CD1c-positive myeloid dendritic cell (primary cell): ENCODE results near the gene RPL36.

Source experiments
- DNase-seq: peaks from one replicate; pipeline ENCODE4 v3.0.0-alpha.2; 2016; ENCODE audit errors: extremely low spot score

The RPL36 gene

GRCh38 chr19:5690125-5690954, at the start of gene RPL36:
Gene RPL36 (plus strand): TSS chr19:5690295. CDS start chr19:5690508, 213 bp downstream.
- peak; percentile 99 for DNase-seq

GRCh38 chr19:5641171-5641570, 48.9 kb upstream of the RPL36 start:
- DNase-seq: no peak

DNA sequence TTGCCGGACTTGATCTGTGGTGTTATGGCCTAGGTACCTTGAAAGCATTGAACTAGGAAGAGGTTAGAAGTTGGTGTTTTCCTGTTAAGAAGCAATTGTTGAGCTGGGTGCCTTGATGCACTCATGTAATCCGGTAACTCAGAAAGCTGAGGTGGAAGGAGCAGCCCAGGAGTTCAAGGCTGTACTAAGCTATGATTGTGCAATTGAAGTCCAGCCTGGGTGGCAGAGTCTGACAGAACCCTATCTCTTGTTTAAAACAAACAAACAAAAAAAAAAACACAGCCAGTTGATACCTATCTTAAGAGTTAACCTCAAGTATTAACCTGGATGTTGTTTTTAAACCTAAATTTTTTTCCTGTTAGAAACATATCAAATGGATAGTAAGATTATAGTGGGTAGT, 47.9 kb upstream of the RPL36 start:
- DNase-seq: no peak

DNA sequence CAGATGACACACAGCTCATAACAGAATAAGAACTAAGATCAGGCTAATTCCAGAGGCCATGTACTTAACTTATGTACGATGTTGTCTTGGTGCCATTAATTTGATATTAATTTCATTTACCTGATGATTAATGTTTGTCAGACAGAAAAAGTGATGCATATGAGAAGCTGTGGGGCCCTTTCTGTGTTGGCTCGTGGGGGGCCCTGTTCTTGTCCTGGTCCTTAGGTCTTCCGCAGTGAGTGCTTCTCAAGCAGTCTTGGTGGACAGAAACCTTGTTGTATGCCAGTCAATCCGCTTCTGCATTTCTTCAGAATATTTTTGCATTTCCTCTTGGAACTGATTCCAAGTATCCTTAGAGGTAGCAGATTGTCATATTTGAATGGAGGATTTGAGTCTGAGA, 47.0 kb upstream of the RPL36 start:
- no peak for DNase-seq

DNA sequence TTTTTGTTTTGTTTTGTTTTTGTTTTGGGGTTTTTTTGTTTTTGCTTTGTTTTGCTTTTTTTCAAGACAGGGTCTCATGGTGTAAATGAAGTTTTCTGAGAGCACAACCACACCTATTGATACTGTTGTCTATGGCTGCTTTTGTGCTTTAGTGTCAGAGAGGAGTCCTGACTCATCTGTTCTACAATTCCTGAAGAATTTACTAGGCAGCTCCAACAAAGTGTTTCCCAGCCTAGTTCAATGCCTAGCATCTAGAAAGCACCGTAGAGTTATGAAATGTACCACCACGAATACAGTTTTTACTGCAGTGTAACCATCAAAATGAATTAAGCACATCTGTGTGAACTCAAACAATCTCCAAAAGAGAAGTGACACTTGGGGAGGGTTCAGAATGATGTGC, 46.1 kb upstream of the RPL36 start:
- DNase-seq: no peak

DNA sequence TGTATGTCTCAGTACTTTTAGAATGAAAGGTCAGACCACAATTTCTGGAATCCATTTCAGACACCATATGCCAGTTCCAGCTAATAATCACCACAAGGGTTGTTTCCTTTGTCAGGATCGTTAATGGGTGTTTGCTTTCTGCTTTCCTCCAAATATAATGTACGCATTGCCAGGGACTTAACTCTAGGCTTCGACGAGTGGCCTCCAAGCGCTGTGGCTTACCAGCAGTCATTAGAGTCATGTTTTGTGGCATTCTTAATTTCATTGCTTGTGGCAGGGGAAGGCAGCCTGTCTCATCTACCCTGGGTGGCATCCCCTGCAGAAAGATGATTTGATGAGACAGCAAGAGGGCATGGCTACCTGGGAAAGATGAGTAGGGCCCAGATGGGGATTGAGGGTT, 44.7 kb upstream of the RPL36 start:
- no peak for DNase-seq

- no peak for DNase-seq
These were observed 43.4 kb upstream of the RPL36 start for GRCh38 chr19:5646703-5647102.

DNA sequence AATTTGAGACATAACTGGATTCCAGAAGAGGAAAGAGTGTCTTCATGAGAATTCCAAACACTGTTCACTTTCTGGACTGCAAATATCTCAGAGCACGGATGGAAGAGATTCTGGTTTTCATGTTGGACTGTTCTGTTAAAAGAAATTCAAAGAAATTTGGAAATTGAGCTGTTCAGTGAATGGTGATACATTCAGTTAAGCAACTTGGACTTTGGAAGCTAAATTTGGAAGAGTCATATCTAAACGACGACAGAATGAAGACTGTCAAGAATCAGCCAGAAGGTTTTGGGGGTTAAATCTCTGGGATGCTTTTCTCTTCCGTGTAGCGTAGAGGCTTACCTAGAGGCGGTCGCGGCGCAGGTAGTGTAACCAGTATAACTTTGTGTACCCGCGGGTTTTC, 41.6 kb upstream of the RPL36 start:
- no peak for DNase-seq

DNA sequence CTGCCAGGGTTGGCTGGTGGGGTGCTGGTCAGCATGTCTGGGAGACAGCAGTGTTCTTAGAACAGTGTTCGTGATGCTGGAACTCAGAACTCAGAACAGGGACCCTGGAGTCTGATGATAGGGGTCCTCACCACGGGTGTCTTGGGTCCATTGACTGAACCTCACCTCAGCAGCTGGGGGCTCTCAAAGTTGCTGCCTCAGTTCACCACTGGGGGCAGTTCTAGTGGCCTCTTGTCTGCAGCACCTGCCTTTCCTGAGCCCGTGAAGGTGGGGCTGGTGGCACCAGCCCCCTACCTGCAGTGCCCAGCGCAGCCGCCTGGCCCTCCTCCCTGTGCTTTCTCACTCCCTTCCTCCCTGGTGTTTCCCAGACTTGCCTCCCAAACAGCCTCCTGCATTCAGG, 38.7 kb upstream of the RPL36 start:
- DNase-seq: no peak

GRCh38 chr19:5652261-5652660, 37.8 kb upstream of the RPL36 start:
- no peak for DNase-seq

DNA sequence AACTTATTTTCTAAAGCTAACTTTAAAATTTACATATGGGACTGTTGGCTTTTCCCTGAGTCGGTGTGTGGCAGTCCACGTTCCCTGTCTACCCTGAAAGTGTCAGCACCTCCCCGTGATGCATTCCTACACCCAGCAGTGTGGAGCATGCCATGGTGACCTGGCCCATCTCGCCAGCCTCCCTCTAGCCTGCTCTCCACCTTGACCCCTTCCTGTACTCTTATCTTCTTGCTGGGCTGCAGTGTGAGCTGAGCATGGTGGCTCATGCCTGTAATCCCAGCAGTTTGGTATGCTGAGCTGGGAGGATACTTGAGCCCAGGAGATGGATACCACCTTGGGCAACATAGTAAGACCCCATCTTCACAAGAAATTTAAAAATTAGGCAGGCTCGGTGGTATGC, 35.2 kb upstream of the RPL36 start:
- no peak for DNase-seq

DNA sequence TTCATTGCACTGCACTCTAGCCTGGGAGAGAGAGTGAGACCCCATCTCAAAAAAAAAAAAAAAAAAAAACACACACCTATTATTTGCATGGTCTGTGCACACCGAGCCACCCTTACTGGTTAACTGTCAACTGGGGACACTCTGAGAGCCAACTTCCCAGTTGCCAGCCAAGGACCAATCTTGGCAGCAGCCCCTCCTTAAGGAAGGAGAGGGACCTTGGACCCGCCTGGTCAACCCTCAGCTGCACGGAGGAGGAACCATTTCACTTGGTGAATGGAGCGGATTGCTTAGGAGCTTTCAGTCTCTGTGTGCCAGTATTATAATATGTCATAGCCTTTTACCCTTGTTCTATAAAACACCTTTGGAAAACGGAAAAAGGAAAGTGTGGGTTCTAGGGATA, 34.7 kb upstream of the RPL36 start:
- no peak for DNase-seq

GRCh38 chr19:5661483-5661882, 28.6 kb upstream of the RPL36 start:
- DNase-seq: no peak

- no peak for DNase-seq
These were observed 26.2 kb upstream of the RPL36 start for GRCh38 chr19:5663904-5664303.

- DNase-seq: no peak
These were observed 25.6 kb upstream of the RPL36 start for GRCh38 chr19:5664515-5664914.

DNA sequence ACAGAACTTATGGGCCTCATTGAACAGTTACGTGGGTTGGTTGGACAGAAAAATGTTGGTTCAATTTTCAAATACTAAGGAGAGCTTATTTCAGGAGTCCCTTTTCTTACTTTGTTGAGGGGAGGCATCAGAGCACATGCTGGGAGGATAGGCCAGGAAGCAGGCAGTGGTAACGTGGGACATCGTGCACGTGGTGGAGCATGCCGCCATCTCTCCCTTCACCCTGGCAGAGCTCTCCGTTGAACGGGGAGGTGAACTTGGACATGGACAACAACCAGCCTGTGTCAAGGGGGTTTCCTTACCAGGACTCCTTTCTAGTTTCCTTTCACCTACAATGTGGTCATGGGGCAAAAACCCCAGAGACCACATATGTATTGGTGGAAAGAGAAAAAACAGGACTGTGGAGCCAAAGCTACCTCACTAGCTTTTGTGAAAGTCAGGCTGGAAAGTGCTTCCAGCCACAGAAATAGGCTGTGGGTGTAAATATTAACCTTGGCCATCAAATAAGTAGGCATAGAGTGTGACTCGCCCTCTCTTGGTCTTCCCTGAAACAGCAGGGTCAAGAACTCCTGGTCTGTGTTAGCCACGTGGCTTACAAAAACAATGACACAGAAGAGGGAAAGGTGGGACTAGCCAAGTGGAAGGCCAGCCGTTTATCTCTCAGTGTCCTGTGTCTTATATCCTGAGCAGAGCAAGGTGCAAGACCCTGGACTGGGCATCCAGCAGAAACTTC, 24.1 kb upstream of the RPL36 start:
- DNase-seq: no peak

DNA sequence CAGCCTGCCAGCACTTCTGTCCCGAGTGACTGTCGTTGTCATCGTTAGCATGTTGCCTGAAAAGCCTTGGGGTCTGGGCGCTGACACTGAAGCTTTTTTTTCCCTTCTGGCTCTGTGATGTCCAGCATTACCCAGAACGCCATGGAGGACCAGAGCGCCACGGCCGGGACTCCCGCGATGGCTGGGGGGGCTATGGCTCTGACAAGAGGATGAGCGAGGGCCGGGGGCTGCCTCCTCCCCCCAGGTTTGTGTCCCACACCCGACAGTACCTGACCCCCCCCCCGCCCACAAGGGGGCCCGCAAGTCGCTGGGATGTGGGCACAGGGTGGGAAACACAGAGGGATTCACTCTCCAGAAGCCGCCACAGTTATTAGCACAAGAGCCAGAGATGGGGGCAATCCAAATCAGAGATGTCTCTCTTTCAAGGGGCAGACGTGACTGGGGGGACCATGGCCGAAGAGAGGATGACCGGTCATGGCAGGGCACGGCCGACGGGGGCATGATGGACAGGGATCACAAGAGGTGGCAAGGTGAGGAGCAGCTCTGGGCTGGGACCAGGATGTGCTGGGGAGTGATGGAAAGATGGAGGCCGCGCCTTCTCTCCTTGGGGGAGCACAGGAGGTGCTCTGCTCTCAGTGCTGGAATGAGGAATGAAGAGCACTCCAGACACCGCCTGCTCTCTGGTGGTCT, 23.0 kb upstream of the RPL36 start:
- no peak for DNase-seq

DNA sequence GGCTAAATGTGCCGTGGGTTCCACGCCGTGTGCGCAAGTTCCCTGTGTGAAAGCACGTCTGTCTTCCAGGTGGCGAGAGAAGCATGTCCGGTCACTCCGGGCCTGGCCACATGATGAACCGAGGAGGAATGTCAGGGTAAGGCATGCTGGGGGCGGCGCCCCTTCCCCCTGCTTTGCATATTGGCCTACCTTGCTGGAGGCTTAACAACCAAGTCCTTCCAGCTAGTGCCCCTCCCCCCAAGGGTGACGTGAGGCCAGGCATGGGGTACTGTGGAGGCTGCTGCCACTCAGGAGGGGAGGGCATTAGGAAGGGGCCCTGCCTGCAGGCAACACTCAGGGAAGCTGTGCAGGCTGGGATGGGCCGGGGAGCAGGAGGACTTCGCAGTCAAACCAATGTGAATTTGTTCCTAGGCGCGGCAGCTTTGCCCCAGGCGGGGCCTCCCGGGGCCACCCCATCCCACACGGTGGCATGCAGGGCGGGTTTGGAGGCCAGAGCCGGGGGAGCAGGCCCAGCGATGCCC, 22.3 kb upstream of the RPL36 start:
- DNase-seq: no peak

- no peak for DNase-seq
These were observed 20.9 kb upstream of the RPL36 start for GRCh38 chr19:5669212-5669611.

- no peak for DNase-seq
These were observed 18.5 kb upstream of the RPL36 start for GRCh38 chr19:5671600-5671999.

DNA sequence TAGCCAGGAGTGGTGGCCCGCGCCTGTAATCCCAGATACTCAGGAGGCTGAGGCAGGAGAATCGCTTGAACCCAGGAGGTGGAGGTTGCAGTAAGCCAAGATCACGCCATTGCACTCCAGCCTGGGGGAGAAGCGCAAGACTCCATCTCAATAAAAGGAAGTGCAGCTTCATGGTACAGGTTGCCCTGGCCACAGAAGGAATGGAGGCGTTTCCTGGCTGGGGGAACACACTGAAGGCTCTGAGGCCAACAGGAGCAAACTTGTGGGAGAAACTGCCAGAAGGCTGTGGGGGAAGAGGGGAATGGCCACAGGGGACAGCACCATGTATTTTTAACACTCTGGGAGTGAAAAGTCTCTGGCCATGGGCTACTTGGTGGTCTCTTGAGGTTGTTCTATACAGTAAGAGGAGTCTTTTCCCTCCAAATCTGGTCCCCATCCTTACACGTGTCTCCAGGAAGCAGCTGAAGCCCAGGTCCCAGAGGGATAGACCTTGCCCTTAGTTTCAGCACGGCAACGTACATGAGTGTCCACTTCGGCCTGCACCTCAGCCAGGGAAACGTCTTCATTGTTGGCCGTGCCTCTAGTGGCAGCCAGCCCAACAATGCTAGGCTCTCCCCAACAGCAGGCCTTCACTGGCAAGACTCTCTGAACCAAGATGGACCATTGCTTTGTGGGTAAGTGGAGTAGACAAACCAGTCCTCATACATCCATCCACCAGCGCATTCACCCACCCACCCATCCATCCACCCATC, 17.2 kb upstream of the RPL36 start:
- DNase-seq: no peak

GRCh38 chr19:5673752-5674151, 16.3 kb upstream of the RPL36 start:
- no peak for DNase-seq
